KMS-11 (cell line): ENCODE data around the gene ACTN2.
"Not testable (repeated sequence)": the region's sequence is repeated elsewhere in the genome, so short reads cannot be mapped to it uniquely, and the experiment has no call there.

ENCODE experiments used
- H2AFZ ChIP-seq: fragments of 200-600 bp; sonication (generic); 2 replicates; pipeline ENCODE4 v1.6.1; 2016; ENCODE audit warnings: antibody characterized with exemption, mixed run types, low read depth
- H3K27ac ChIP-seq: fragments of 200-600 bp; sonication (generic); 2 replicates; pipeline ENCODE4 v1.6.1; 2016; ENCODE audit warnings: mild to moderate bottlenecking, mixed run types
- H3K27me3 ChIP-seq: fragments of 200-600 bp; sonication (generic); 2 replicates; pipeline ENCODE4 v1.6.1; 2017; ENCODE audit warnings: mild to moderate bottlenecking, low read depth, mixed run types, moderate library complexity; ENCODE audit not compliant: insufficient read depth
- H3K36me3 ChIP-seq: fragments of 200-600 bp; sonication (generic); 2 replicates; pipeline ENCODE4 v1.6.1; 2017; ENCODE audit warnings: mild to moderate bottlenecking, mixed run types; ENCODE audit not compliant: insufficient read depth
- H3K4me1 ChIP-seq: fragments of 200-600 bp; sonication (generic); 2 replicates; pipeline ENCODE4 v1.6.1; 2016; ENCODE audit warnings: mild to moderate bottlenecking, low read depth, mixed run types; ENCODE audit not compliant: poor library complexity, severe bottlenecking
- H3K4me2 ChIP-seq: fragments of 200-600 bp; sonication (generic); 2 replicates; pipeline ENCODE4 v1.7.0; 2016; ENCODE audit warnings: mild to moderate bottlenecking, mixed run types
- H3K4me3 ChIP-seq: fragments of 200-600 bp; sonication (generic); IDR thresholded peaks from 2 replicates; pipeline ENCODE4 v1.6.1; 2017; ENCODE audit warnings: low read depth, low read length, mixed read lengths; ENCODE audit not compliant: insufficient read depth
- H3K79me2 ChIP-seq: fragments of 200-600 bp; sonication (generic); 2 replicates; pipeline ENCODE4 v1.6.1; 2016; ENCODE audit warnings: low read depth, mixed run types; ENCODE audit not compliant: insufficient read depth
- H3K9ac ChIP-seq: fragments of 200-600 bp; sonication (generic); 2 replicates; pipeline ENCODE4 v1.6.1; 2016; ENCODE audit warnings: mild to moderate bottlenecking, mixed run types
- H4K20me1 ChIP-seq: fragments of 200-600 bp; sonication (generic); 2 replicates; pipeline ENCODE4 v1.6.1; 2016; ENCODE audit warnings: mild to moderate bottlenecking, mixed run types; ENCODE audit not compliant: insufficient read depth
- CTCF ChIP-seq: fragments of 200-600 bp; sonication (generic); conservative IDR thresholded peaks from 2 replicates; pipeline ENCODE4 v1.6.1; 2017; ENCODE audit warnings: low read depth, mild to moderate bottlenecking, antibody characterized with exemption, low read length, moderate library complexity, mixed read lengths

ACTN2 gene

GRCh38 chr1:236659792-236660587, 26.3 kb upstream of the ACTN2 start:
- Histone ChIP-seq H3K36me3 (no peaks in the 10 kb centered on the region), H4K20me1 (no peaks in the 10 kb centered on the region), H2AFZ (no peak overlapping the region), H3K4me2 (no peak overlapping the region), H3K27me3 (no peaks in the 10 kb centered on the region), H3K4me1 (no peaks in the 10 kb centered on the region), H3K27ac (no peak overlapping the region), H3K9ac (no peak overlapping the region), H3K79me2 (no peaks in the 10 kb centered on the region), H3K4me3 (no peak overlapping the region)
- no peak for TF ChIP-seq CTCF

GRCh38 chr1:236663934-236664333, 22.4 kb upstream of the ACTN2 start:
- Histone ChIP-seq H3K4me1 (no peaks in the 10 kb centered on the region), H3K79me2 (no peaks in the 10 kb centered on the region), H4K20me1 (no peaks in the 10 kb centered on the region), H3K27me3 (no peaks in the 10 kb centered on the region), H3K27ac (no peak overlapping the region), H2AFZ (no peak overlapping the region), H3K9ac (no peak overlapping the region), H3K4me2 (no peak overlapping the region), H3K4me3 (no peak overlapping the region), H3K36me3 (no peaks in the 10 kb centered on the region)
- TF ChIP-seq CTCF = no peak

GRCh38 chr1:236668909-236669308, 17.4 kb upstream of the ACTN2 start:
- not testable (repeated sequence) for H4K20me1 ChIP-seq, H2AFZ ChIP-seq, H3K27me3 ChIP-seq, H3K4me2 ChIP-seq, H3K27ac ChIP-seq, H3K4me1 ChIP-seq, H3K4me3 ChIP-seq, H3K36me3 ChIP-seq, H3K79me2 ChIP-seq, H3K9ac ChIP-seq

- Histone ChIP-seq H3K4me3 (no peak overlapping the region), H4K20me1 (no peaks in the 10 kb centered on the region), H3K79me2 (no peaks in the 10 kb centered on the region), H3K4me2 (no peak overlapping the region), H2AFZ (no peak overlapping the region), H3K27me3 (no peaks in the 10 kb centered on the region), H3K36me3 (no peaks in the 10 kb centered on the region), H3K9ac (no peak overlapping the region), H3K27ac (no peak overlapping the region), H3K4me1 (no peaks in the 10 kb centered on the region)
- no peak for TF ChIP-seq CTCF
Measured at GRCh38 chr1:236670060-236670459, 16.2 kb upstream of the ACTN2 start.

GRCh38 chr1:236673289-236673919, 12.9 kb upstream of the ACTN2 start:
- Histone ChIP-seq H3K9ac (no peak overlapping the region), H2AFZ (no peak overlapping the region), H4K20me1 (no peaks in the 10 kb centered on the region), H3K4me3 (no peak overlapping the region), H3K27me3 (no peaks in the 10 kb centered on the region), H3K4me2 (no peak overlapping the region), H3K36me3 (no peaks in the 10 kb centered on the region), H3K4me1 (no peaks in the 10 kb centered on the region), H3K27ac (no peak overlapping the region), H3K79me2 (no peaks in the 10 kb centered on the region)
- no peak for TF ChIP-seq CTCF
